Gastroesophageal sphincter (tissue), 3 donors: ENCODE results near the gene TAF4.

ENCODE experiments used
- POLR2A ChIP-seq, 2 donors: fragments of 450-650 bp; IDR thresholded peaks; one replicate each; pipeline ENCODE4 v1.6.1; 2017; ENCODE audit warnings: antibody characterized with exemption in 2 of 2, mild to moderate bottlenecking in 2 of 2, moderate library complexity in 1 of 2
- TF ChIP-seq, protein P1 (sequence below), 4 experiments: fragments of 200-600 bp in 2 of 4; fragments of 450-650 bp in 2 of 4; sonication (generic) in 1 of 4; IDR thresholded peaks; one replicate each; pipeline ENCODE4 v1.5.1; 2017 to 2019; ENCODE audit warnings: antibody characterized with exemption in 4 of 4, mild to moderate bottlenecking in 2 of 4, moderate library complexity in 2 of 4

DNA sequence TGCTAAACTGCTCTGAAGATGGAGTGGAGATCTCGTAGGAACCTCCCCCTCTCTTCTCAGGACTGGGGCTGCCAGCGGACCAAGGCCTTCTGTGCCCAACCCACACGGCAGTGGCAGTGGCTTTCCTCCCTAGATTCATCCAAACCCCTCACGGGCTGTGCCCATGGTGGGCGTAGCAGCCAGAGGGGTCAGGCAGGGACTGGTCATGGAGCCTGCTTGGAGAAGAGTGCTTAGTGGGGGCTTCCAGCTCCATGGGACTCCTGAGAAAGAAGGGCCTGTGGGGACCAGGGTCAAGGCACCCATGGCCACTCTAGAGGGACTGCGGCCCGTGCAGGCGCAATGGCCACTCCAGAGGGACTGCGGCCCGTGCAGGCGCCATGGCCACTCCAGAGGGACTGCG, 86.6 kb downstream of the TAF4 start:
- TF ChIP-seq, protein P1, sequence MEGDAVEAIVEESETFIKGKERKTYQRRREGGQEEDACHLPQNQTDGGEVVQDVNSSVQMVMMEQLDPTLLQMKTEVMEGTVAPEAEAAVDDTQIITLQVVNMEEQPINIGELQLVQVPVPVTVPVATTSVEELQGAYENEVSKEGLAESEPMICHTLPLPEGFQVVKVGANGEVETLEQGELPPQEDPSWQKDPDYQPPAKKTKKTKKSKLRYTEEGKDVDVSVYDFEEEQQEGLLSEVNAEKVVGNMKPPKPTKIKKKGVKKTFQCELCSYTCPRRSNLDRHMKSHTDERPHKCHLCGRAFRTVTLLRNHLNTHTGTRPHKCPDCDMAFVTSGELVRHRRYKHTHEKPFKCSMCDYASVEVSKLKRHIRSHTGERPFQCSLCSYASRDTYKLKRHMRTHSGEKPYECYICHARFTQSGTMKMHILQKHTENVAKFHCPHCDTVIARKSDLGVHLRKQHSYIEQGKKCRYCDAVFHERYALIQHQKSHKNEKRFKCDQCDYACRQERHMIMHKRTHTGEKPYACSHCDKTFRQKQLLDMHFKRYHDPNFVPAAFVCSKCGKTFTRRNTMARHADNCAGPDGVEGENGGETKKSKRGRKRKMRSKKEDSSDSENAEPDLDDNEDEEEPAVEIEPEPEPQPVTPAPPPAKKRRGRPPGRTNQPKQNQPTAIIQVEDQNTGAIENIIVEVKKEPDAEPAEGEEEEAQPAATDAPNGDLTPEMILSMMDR (IDR thresholded peaks at IDR 0.05) = no peak
- TF ChIP-seq POLR2A (IDR thresholded peaks at IDR 0.05) = no peak
